GM10248 (cell line): Measurements from ENCODE around the gene EPN3.

Source experiments
- CTCF ChIA-PET: fragments of 300-600 bp; sonication (Branson Sonifier 250); formaldehyde crosslinking; extraction: SDS; loops from one replicate; lab custom pipeline; 2021; ENCODE audit warnings: antibody characterized with exemption; lab: Yijun Ruan, JAX
- POLR2A ChIA-PET: fragments of 350-650 bp; sonication (Branson Sonifier 250); formaldehyde crosslinking; extraction: SDS; loops from one replicate; lab custom pipeline; 2020; ENCODE audit warnings: antibody characterized with exemption; lab: Yijun Ruan, JAX
- DNase-seq: peaks from one replicate; pipeline ENCODE4 v3.0.0; 2012; ENCODE audit errors: extremely low spot score
- CTCF ChIP-seq: IDR thresholded peaks from 2 replicates; pipeline ENCODE4 v1.5.1; 2012; ENCODE audit warnings: mild to moderate bottlenecking, low read depth; ENCODE audit errors: extremely low read depth, missing control alignments, control extremely low read depth

The EPN3 gene

GRCh38 chr17:50571681-50572080 is 39.1 kb downstream of the EPN3 start:
- POLR2A ChIA-PET: no interaction called here
- DNase-seq: no peak
- TF ChIP-seq CTCF: no peak
- CTCF ChIA-PET: no interaction called here

- CTCF ChIA-PET: no interaction called here
- POLR2A ChIA-PET: no interaction called here
- no peak for DNase-seq
- no peak for TF ChIP-seq CTCF
These were observed 40.0 kb downstream of the EPN3 start for GRCh38 chr17:50572541-50572940.

GRCh38 chr17:50573866-50574611 is 41.5 kb downstream of the EPN3 start:
- ChIA-PET CTCF (interaction anchor here (1.2 to 1.7 kb wide), 4 partner anchors 11 to 90 kb away, joined by 3 to 4 read pairs (median 4); no protein-coding TSS in a partner anchor), POLR2A (no interaction called here)
- no peak for TF ChIP-seq CTCF
- DNase-seq: no peak

GRCh38 chr17:50575581-50576210 is 43.2 kb downstream of the EPN3 start:
- no peak for DNase-seq
- ChIA-PET POLR2A (no interaction called here), CTCF (interaction anchor here (1.2 to 1.5 kb wide), 2 partner anchors 18 to 32 kb away, joined by 3 read pairs; no protein-coding TSS in a partner anchor)
- TF ChIP-seq CTCF: no peak

- ChIA-PET POLR2A (no interaction called here), CTCF (interaction anchor here (1.2 kb wide), 1 partner anchor 54 kb away, joined by 5 read pairs; no protein-coding TSS in a partner anchor)
- no peak for TF ChIP-seq CTCF
- no peak for DNase-seq
These were observed 44.3 kb downstream of the EPN3 start for GRCh38 chr17:50576864-50577263.

- ChIA-PET CTCF (interaction anchor here (0.9 to 1.2 kb wide), 2 partner anchors 27 to 53 kb away, joined by 3 to 5 read pairs; no protein-coding TSS in a partner anchor), POLR2A (no interaction called here)
- no peak for DNase-seq
- TF ChIP-seq CTCF: no peak
These were observed 45.0 kb downstream of the EPN3 start for GRCh38 chr17:50577451-50577954.
